NB4 (cell line): ENCODE data around the gene GATAD2B.
"Not testable (repeated sequence)": the region's sequence is repeated elsewhere in the genome, so short reads cannot be mapped to it uniquely, and the experiment has no call there.

Source experiments
- DNase-seq: peaks from one replicate; pipeline ENCODE4 v3.0.0; 2010; ENCODE audit warnings: low read depth
- H3K4me3 ChIP-seq: one replicate; pipeline ENCODE4 v1.5.1; 2011; ENCODE audit warnings: mild to moderate bottlenecking, low read depth, low read length, moderate library complexity
- CTCF ChIP-seq: IDR thresholded peaks from one replicate; pipeline ENCODE4 v1.5.1; 2012; ENCODE audit warnings: low read depth, low read length
- MAX ChIP-seq: IDR thresholded peaks from 2 replicates; pipeline ENCODE4 v1.6.1; 2011; ENCODE audit warnings: low read depth, low read length
- MYC ChIP-seq: IDR thresholded peaks from 2 replicates; pipeline ENCODE4 v1.6.1; 2011; ENCODE audit warnings: low read depth, low read length
- POLR2A ChIP-seq: IDR thresholded peaks from 2 replicates; pipeline ENCODE4 v1.6.1; 2011; ENCODE audit warnings: mild to moderate bottlenecking; ENCODE audit not compliant: insufficient read length; ENCODE audit errors: extremely low read depth

GATAD2B gene

GRCh38 chr1:153770797-153771196 is 152.0 kb downstream of the GATAD2B start:
- H3K4me3 ChIP-seq = no peak overlapping the region
- TF ChIP-seq MAX (no peak), CTCF (no peak), POLR2A (no peak), MYC (no peak)
- DNase-seq = peak; percentile 87

- TF ChIP-seq POLR2A (no peak), MAX (no peak), CTCF (no peak), MYC (no peak)
- H3K4me3 ChIP-seq = no peak overlapping the region
- DNase-seq = peak; percentile 52
Measured at GRCh38 chr1:153769221-153769620, 153.6 kb downstream of the GATAD2B start.

GRCh38 chr1:153768316-153769181 is 154.2 kb downstream of the GATAD2B start:
- TF ChIP-seq POLR2A = no peak
- no peak for TF ChIP-seq CTCF
- TF ChIP-seq MYC = no peak
- TF ChIP-seq MAX = no peak
- no peak for DNase-seq
- H3K4me3 ChIP-seq = no peak overlapping the region

GRCh38 chr1:153767519-153767918 is 155.3 kb downstream of the GATAD2B start:
- H3K4me3 ChIP-seq = no peak overlapping the region
- TF ChIP-seq MYC = no peak
- no peak for TF ChIP-seq MAX
- no peak for TF ChIP-seq CTCF
- no peak for TF ChIP-seq POLR2A

GRCh38 chr1:153766663-153767062 is 156.1 kb downstream of the GATAD2B start:
- not testable (repeated sequence) for DNase-seq, H3K4me3 ChIP-seq

More at GRCh38 chr1:153767519-153767918, 155.3 kb downstream of the GATAD2B start:
- no peak for DNase-seq

GRCh38 chr1:153764310-153764709 is 158.5 kb downstream of the GATAD2B start:
- TF ChIP-seq CTCF = no peak
- TF ChIP-seq POLR2A = no peak
- no peak for TF ChIP-seq MAX
- TF ChIP-seq MYC = no peak
- no peak for DNase-seq
- no peak overlapping the region for H3K4me3 ChIP-seq
